Lower leg skin (tissue), 4 donors: ENCODE measurements around the gene EP400. TPM values are rescaled to one million over a fixed set of nuclear protein-coding genes. Genes with fewer than 3 reads are reported as not detected.

Experiments used
- DNase-seq, 2 donors: peaks; one replicate each; pipeline ENCODE4 v3.0.0-alpha.2; 2019; ENCODE audit warnings: low spot score in 2 of 2
- H3K4me3 ChIP-seq: fragments of 200-600 bp; sonication (generic); 2 replicates; pipeline ENCODE4 v1.5.1; 2017; ENCODE audit warnings: mild to moderate bottlenecking, low read depth; ENCODE audit not compliant: poor library complexity, severe bottlenecking
- CTCF ChIP-seq, 3 donors: fragments of 450-650 bp; IDR thresholded peaks; one replicate each; pipeline ENCODE4 v1.5.1; 2016; ENCODE audit warnings: antibody characterized with exemption in 3 of 3, mild to moderate bottlenecking in 3 of 3, moderate library complexity in 2 of 3
- POLR2A ChIP-seq, 2 donors: fragments of 450-650 bp; IDR thresholded peaks; one replicate each; pipeline ENCODE4 v1.6.1; 2016 to 2017; ENCODE audit warnings: antibody characterized with exemption in 2 of 2, mild to moderate bottlenecking in 1 of 2, moderate library complexity in 1 of 2
- WGBS, 2 donors: methylation state at CpG; one replicate each; pipeline ENCODE4 v1.1.5; 2018; 5-methylcytosine and 5-hydroxymethylcytosine counted together
- intact Hi-C: fragments of 100-400 bp; cut with DNase I; formaldehyde crosslinking; loops from one replicate; pipeline ENCODE4 v1.15.0; 2023; ENCODE audit warnings: low total_unique reads
- total RNA-seq, 4 donors: library from RNA; depleted of rRNA; stranded (reverse); fragments of >200 nt; gene quantifications; one replicate each; pipeline ENCODE4 v1.1.0, GENCODE V29; 2016

The EP400 gene
- total RNA-seq, 4 donors from 2014 or later = 22.0 to 45.8 (median 24.6) TPM

GRCh38 chr12:132130690-132131089 lies 180.9 kb downstream of the EP400 start:
- WGBS, 2 donors = 92 to 98% methylated on average over 14 of the region's 14 CpGs
- no peak for TF ChIP-seq CTCF (IDR thresholded peaks at IDR 0.05)
- TF ChIP-seq POLR2A (IDR thresholded peaks at IDR 0.05) = no peak
- DNase-seq = no peak
- intact Hi-C loops = no loop called here
- no peak overlapping the region for H3K4me3 ChIP-seq

Other genes starting within 250 kb of the EP400 start
- gene SFSWAP, start 238.9 kb upstream of the EP400 start, total RNA-seq = 10 to 100 TPM; 31.0 to 56.3 (median 38.5) TPM
- 10 to 100 TPM in 1 of 4 donors, 1 to 10 TPM in 3; 5.4 to 11.6 (median 5.7) TPM for gene MMP17, start 121.5 kb upstream of the EP400 start, total RNA-seq
- gene ULK1, start 55.3 kb upstream of the EP400 start, total RNA-seq = 100 to 1,000 TPM in 1 of 4 donors, 10 to 100 TPM in 3; 42.8 to 117 (median 46.1) TPM
- 10 to 100 TPM in 3 of 4 donors, 1 to 10 TPM in 1; 8.3 to 36.4 (median 19.0) TPM for gene PUS1, start 20.7 kb upstream of the EP400 start, total RNA-seq
- 10 to 100 TPM; 11.1 to 31.8 (median 19.2) TPM for gene DDX51, start 194.4 kb downstream of the EP400 start, total RNA-seq
- 10 to 100 TPM in 3 of 4 donors, 1 to 10 TPM in 1; 7.3 to 17.7 (median 14.1) TPM for gene NOC4L, start 194.5 kb downstream of the EP400 start, total RNA-seq